HG03460 (cell line): ENCODE results near the gene ZSWIM9.
"Not testable (repeated sequence)": the region's sequence is repeated elsewhere in the genome, so short reads cannot be mapped to it uniquely, and the experiment has no call there.

Experiments
- ATAC-seq: cut with Tn5 transposase; IDR thresholded peaks from one replicate; pipeline ENCODE4 v1.9.1; 2021; ENCODE audit not compliant: unreplicated experiment

The ZSWIM9 gene

DNA sequence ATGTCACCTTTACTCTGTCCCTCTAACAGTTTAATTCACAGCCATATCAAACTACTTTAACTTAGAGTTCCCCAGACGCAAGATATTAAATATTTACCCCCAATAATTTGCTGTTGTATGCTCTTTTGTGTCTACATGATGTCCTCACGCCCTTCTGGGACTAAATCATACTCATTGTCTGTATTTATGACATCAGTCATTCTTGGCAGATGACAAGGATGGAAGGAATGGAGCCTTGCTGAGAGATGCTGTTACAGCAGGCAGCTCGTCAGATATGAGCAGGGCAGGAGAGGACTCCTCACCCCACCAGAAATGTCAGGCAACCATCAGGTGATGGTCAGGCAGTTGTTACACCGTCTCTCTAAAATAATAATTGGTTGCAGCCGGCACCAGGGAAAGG lies 43.5 kb downstream of the ZSWIM9 start:
- no peak for ATAC-seq

DNA sequence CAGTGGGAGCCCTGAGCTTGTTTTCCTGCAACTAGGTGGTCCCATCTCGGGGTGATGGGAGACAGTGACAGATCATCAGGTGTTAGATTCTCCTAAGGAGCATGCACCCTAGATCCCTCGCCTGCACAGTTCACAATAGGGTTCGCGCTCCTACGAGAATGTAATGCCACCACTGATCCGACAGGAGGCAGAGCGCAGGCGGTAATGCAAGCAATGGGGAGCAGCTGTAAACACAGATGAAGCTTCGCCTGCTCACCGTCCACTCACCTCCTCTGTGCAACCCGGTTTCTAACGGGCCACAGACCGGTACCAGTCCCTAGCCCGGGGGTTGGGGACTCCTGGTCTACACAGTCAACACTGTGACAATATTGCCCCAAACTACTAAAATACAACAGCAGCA lies 46.5 kb downstream of the ZSWIM9 start:
- ATAC-seq = no peak

DNA sequence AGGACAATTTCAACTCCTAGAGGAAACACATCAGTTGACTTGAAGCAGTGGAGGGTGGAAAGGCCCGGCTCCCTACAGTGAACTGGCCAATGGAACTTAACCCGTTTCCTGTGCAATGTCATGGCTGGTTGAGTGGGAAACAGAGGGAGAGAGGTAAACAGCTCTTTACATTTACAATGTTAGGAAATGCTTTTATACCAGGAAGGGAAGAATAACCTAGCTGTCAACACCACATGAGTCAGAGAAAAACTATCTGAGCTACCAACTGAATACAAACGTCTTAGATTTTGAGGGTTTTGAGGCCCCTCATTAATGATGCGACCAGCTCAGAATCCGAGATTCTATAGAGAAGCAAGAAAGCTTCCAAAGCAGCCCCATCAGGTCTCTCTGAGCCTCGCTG lies 48.5 kb downstream of the ZSWIM9 start:
- ATAC-seq = no peak

DNA sequence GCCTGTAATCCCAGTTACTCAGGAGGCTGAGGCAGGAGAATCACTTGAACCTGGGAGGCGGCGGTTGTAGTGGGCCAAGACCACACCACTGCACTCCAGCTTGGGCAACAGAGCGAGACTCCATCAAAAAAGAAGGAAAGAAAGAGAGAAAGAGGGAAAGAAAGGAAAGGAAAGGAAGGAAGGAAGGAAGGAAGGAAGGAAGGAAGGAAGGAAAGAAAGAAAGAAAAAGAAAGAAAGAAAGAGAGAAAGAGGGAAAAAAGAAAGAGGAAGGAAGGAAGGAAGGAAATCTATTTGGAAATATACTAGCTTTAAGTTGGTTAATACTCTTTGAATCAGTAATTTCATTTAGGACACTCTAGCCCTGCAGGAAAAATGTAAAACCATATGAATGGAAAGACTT lies 50.3 kb downstream of the ZSWIM9 start:
- not testable (repeated sequence) for ATAC-seq

DNA sequence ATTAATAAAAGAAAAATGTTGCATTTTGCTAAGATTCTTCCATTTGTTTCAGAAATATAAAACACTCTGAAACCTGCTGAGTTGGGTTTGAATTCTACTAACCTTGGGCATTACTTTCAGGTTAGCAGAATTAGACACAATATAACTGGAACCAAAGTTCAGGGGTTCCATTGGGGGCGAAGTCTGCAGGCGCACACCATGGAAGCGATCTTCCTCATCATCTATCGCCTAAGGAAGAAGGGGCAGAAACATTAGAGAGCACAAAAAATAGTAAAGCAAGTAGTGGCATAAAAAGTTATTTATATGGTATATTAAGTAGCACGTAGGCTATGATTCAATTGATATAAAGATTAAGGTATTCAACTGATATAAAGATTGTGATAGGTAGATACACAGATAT lies 51.1 kb downstream of the ZSWIM9 start:
- ATAC-seq = no peak

DNA sequence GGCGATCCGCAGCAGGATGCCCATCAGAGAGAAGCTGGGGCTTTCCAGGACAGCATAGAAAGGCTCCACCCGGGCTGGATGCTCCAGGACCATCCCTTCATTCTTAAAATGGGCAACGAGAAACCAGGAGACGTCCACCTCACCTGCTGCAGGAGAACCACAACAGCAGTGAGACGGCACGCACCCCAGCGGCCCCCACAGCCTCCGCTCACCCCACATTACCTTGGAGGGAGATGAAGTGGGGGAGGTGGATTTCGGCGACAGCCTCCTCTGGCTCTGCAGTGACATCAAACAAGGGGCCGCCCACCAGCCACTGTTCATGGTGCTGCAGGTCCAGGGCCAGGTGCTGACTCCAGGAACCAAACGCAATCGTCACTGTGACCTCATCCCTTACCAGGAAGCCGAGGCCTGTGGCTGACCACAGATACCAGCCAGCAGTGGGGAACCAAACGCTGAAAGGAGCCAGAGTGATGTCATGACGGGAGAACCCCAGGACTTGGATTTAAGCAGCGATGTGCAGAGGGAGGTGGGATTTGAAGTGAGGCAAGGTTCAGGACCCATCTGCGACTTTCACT lies 60.2 kb downstream of the ZSWIM9 start:
- no peak for ATAC-seq

DNA sequence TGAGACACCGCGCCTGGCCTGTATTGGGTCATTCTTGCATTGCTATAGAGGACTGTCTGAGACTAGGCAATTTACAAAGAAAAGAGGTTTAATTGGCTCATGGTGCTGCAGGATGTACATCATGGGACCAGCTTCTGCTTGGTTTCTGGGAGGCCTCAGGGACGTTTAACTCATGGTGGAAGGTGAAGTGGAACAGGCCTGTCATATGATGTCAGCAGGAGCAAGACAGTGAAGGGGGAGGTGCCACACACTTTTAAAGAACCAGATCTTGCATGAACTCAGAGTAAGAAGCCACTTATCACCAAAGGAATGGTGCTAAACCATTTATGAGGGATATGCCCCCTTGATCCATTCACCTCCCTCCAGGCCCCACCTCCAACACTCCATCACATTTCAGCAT lies 66.6 kb downstream of the ZSWIM9 start:
- ATAC-seq = no peak

DNA sequence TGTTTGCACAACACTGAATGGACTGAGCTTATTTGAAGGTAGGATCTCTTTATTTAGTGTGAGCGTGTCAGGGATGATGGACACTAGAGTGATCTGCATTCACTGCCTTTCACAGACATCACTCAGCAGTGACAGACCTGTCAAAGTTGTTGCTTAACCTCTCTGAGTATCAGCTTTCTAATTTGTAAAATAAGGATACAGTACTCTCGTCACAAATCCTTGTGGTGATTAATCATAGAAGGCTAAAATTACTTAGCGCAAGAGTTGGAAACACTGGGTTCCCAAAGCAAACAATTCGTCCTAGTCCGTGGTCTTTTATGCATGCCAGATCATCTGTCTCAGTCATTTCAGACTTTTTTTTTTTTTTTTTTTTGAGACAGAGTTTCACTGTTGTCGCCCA lies 68.6 kb downstream of the ZSWIM9 start:
- ATAC-seq = no peak

DNA sequence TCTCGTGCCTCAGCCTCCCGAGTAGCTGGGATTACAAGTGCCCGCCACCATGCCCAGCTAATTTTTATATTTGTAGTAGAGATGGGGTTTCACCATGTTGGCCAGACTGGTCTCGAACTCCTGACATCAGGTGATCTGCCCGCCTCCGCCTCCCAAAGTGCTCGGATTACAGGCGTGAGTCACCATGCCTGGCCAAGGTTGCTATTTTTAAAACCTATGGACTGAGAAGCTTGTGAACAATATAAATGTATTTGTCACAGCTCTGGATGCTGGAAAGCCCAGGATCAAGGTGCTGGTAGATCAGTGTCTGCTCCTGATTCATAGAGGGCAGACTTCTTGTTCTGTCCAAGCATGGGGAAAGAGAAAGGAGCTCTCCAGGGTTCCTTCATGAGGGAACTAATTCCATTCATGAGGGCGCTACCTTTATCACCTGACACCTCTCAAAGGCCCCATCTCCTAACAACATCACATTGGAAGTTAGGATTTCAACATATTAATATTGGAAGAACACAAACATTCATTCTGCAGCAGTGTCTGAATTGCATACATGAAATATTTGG lies 69.2 kb downstream of the ZSWIM9 start:
- no peak for ATAC-seq

DNA sequence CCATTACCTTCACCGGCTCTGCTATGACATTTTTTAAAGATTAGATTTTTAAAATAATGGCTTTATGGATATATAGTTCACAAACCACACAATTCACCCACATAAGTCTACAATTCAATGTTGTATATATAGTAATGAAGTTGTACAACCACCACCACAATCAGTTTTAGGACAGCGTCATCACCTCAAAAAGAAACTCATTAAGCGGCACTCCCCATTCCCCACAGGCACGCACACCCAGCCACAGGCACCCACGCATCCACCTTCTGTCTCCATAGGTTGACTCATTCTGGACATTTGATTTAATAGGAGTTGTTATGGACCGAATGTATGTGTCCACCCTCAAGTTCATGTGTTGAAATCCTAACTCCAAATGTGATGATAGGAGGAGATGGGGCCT lies 71.3 kb downstream of the ZSWIM9 start:
- not testable (repeated sequence) for ATAC-seq

DNA sequence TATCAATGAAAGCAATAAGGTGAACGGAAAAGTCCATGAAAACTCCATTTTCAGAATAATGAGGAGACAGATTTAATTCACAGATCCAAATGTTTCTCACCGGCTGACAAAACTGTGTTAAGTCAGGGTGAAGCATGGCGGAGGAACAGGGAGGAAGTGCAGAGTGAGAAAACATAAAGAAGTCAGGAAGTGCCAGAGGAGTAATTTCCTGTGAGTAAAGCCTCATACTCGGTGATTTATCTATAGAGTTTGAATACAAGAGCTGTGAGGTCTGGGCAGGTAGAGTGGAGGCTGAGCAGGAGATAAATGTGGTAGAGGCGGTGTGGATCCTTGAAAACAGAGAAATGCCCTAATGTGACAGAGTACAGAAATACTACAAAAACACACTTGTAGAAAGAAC lies 73.8 kb downstream of the ZSWIM9 start:
- no peak for ATAC-seq

DNA sequence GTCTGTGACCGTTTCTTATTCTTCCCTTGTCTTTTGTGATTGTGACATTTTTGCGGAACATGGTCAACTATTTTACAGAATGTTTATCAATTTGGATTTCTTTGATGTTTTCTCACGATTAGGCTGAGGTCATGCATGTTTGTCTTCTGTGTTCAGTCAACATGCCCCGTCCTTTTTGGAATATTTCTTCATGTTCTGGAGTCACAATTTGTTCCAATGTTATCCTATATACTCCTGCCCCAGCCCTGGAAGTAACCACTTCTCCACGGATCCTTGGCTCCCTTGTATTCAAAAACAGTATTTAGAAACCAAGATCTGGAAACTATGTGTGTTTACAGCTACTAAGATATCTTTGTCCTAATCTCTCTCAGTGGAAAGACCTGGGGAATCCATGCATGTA lies 75.6 kb downstream of the ZSWIM9 start:
- no peak for ATAC-seq

DNA sequence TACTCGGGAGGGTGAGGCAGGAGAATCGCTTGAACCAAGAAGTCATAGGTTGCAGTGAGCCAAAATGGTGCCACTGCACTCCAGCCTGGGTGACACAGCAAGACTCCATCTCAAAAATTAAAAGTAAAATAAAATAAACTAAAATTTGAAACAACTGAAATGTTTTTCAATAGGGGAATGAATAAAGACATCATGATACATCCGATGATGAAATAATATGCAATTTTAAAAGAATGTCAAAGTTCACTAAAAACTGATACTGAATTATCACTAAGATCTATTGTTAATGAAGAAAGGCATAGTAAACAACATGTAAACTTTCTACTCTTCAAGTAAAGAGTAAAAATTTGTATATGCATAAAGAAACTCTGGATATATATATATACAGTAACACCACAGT lies 76.7 kb downstream of the ZSWIM9 start:
- ATAC-seq = no peak
